HL-60/S4 (cell line): ENCODE measurements around the gene TAS2R8.
"Not testable (repeated sequence)": the region's sequence is repeated elsewhere in the genome, so short reads cannot be mapped to it uniquely, and the experiment has no call there.

Source experiments
- in situ Hi-C: fragments of 300-500 bp; cut with MboI; formaldehyde crosslinking; loops from 2 replicates; pipeline ENCODE4 v1.14.3; 2022; ENCODE audit warnings: low sequenced_read_pairs

TAS2R8 gene

GRCh38 chr12:10807186-10807585 lies at the start of gene TAS2R8:
Gene TAS2R8, minus strand, starts transcription at chr12:10807286. Its CDS starts 306 bp downstream, at chr12:10806980.
- in situ Hi-C loops: no loop called here

DNA sequence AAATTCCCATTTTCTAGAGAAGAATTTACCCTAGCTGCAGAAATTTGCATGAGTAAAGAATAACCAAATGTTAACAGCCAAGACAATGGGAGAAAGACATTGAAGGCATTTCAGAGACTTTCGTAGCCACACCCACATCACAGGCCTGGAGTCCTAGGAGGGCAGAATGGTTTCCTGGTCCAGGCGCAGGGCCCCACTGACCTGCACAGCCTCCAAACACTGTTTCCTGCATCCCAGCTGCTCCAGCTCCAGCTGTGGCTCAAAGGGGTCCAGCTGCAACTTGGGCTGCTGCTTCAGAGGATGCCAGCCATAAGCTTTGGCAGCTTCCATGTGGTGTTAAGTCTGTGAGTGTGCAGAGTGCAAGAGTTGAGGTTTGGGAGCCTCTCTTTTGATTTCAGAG lies 48.7 kb upstream of the TAS2R8 start:
- in situ Hi-C loops: no loop called here

DNA sequence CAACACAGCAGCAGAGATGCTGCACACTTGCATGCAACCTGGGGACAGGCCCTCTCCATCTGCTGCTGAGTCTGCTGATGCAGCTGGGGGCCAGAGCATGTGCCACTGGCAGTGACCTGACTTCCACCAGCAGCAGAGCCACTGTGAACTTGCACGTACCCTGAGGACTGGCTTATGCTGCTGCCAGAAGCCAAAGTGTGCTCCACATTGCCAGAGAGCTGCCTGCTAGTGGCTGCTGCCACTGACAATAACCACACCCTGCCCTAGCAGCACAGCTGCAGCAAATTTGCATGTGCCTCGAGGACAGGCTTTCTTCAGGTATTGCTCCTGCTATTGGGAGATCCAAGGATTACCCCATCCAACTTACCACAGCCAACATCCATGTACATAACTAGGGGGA lies 46.7 kb upstream of the TAS2R8 start:
- in situ Hi-C loops: no loop called here

DNA sequence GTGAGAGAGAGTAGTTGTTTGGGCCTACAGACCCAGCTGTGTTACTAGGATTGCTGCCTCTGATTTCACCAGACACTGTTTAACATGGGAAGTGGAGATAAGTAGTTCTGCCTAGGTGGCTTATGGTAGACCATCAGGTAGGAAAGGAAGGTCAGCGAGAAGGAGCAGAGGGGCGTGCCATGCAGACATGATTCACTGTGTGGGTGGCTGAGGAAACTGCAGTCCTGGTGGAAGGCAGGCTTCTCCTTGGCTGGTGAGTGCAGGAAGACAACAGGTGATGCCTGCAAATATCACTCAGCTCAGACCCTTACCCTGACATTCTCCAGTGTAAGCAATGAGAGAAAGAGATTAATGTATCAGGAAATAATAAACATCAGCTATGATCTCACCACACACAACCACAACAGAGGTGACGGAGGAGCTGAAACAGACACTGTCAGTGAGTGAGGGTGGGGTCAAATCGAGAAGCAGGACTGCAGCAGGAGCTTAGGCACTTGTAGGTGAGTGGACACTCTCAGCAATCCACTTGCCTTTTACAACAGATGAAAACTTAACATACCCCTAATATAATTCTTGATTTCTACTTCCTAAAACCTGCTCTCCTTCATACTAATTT lies 44.3 kb upstream of the TAS2R8 start:
- in situ Hi-C loops: no loop called here

GRCh38 chr12:10849425-10849878 lies 42.4 kb upstream of the TAS2R8 start, which contains the start of gene PRR4:
Gene PRR4, minus strand, starts transcription at chr12:10849475. Its CDS starts 38 bp downstream, at chr12:10849437.
- in situ Hi-C loops: no loop called here

- in situ Hi-C loops: no loop called here
Observed at GRCh38 chr12:10847744-10848143, 40.7 kb upstream of the TAS2R8 start.

- in situ Hi-C loops: no loop called here
Observed at GRCh38 chr12:10842862-10843261, 35.8 kb upstream of the TAS2R8 start.

GRCh38 chr12:10838461-10838860 lies 31.4 kb upstream of the TAS2R8 start:
- in situ Hi-C loops: no loop called here

DNA sequence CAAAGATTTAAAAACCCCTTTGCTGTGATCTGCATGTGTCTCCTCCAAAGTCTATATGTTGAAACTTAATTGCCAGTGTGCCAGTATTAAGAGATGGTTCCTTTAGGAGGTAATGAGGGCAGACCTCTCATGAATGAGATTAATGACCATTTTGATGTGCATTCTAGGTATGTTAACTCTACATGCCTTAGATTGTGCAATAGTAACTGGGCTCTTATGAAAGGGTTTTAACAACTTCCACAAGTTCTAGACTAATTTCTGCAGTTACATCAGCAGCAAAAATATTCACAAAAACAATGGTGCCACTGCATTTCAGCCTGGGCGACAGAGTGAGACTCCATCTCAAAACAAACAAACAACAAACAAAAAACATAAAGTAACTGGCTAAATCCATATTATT lies 22.9 kb upstream of the TAS2R8 start:
- in situ Hi-C loops: no loop called here

- in situ Hi-C loops: no loop called here
Observed at GRCh38 chr12:10826258-10826657, 19.2 kb upstream of the TAS2R8 start, which contains the start of gene TAS2R10. Gene TAS2R10, minus strand, starts transcription at chr12:10826358. Its CDS starts 89 bp downstream, at chr12:10826269.

DNA sequence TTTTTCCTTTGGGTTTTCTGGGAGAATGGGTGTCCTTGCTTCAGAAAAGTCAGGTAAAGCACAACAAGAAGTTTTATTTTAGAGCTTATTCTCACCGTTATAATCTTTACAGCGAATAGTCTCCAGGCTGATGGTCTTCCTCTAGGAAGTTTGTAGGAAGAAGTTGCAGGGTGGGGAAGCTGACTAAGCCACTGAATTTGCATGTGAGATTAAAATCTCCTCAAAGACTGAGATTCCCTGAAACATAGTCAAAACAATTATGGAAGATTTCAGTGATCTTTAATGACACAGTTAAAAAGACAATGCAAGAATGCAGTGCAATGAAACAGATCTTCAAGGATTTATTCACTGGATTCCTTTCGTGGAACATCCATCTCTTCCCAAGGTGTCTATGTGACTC lies 17.9 kb upstream of the TAS2R8 start:
- in situ Hi-C loops: no loop called here

- in situ Hi-C loops: no loop called here
Observed at GRCh38 chr12:10811883-10812536, 4.9 kb upstream of the TAS2R8 start.

GRCh38 chr12:10810068-10810467 lies 3.0 kb upstream of the TAS2R8 start, which contains the start of gene TAS2R9:
Gene TAS2R9, minus strand, starts transcription at chr12:10810168. Its CDS starts 93 bp downstream, at chr12:10810075.
- in situ Hi-C loops: no loop called here

DNA sequence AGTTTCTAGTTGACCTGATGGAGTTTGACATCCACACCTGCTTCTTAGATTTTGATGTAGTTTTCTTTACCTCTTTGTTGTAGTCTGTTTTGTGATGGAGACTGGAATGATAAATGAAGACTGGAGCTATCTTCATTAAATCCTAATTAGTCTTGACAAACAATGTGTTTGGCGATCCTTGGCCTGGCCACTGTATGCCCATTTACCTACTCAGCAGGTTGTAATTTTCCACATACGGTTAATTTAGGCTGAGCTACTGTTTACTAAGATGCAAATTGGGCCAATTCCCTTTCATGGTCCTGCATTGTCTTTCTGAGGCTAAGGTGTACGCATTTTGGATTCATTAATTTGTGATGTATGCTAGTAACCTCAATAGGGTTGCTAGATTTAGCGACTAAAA lies 4.5 kb downstream of the TAS2R8 start, which contains the start of gene TAS2R7:
TAS2R7 (minus strand) TSS at position 41 of the 400 bp plus-strand sequence. CDS start 57 bp downstream, outside the sequence.
- in situ Hi-C loops: no loop called here

DNA sequence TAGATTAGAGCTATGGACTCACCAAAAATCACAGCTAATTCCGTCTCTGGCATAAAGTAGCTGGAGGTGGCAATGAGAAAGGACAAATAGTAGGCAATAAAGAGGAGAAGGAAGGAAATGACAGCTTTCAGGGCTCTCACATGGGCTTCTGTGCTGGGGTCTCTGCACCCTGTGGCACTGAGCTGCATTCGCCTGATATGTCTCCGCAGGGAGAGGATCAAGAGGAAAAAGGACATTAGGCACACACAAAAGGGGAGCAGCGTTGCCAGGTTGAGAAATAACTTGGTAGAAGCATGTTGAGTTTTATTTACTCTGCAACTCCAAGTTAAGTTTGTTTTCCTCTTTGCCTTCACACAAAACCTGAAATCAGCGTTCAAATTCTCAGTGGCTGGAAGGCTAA lies 5.3 kb downstream of the TAS2R8 start:
- in situ Hi-C loops: no loop called here

GRCh38 chr12:10794222-10794621 lies 12.9 kb downstream of the TAS2R8 start:
- in situ Hi-C loops: no loop called here

GRCh38 chr12:10791769-10792168 lies 15.3 kb downstream of the TAS2R8 start:
- in situ Hi-C loops: not testable (repeated sequence)

DNA sequence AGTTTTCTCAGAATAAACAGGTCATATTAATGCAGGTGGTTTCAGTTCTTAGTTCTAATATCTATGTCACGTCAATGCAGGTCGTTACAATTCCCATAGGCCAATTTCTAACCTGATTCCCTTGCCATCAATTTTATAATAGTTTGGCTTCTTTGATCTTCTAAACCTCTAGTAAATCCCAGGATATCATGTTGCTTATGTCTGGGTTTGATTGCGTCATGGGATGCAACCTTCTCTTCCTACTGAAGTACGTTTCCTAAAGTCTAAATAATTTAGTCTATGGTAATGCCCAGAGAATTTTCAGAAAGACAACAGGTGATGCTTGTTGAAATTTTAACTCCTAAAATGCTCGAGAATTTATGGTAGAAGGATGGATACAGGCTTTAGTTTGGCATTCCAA lies 23.8 kb downstream of the TAS2R8 start:
- in situ Hi-C loops: loop anchor here (10.0 kb wide), 1 partner anchor 442 kb away; no protein-coding TSS in a partner anchor

GRCh38 chr12:10779103-10779502 lies 28.0 kb downstream of the TAS2R8 start:
- in situ Hi-C loops: loop anchor here (10.0 kb wide), 1 partner anchor 706 kb away; no protein-coding TSS in a partner anchor

- in situ Hi-C loops: loop anchor here (10.0 kb wide), 1 partner anchor 714 kb away; no protein-coding TSS in a partner anchor
Observed at GRCh38 chr12:10771132-10771733, 35.9 kb downstream of the TAS2R8 start.

GRCh38 chr12:10759657-10760056 lies 47.4 kb downstream of the TAS2R8 start:
- in situ Hi-C loops: loop anchor here (10.0 kb wide), 1 partner anchor 435 kb away; no protein-coding TSS in a partner anchor
